ENCODE data around the gene PTGES3. TPM values are rescaled to one million over a fixed set of nuclear protein-coding genes. Genes with fewer than 3 reads are reported as not detected.

The PTGES3 gene
- total and polyA plus RNA-seq, 4 donors, result 65.0 to 94.1 (median 81.3) TPM

DNA sequence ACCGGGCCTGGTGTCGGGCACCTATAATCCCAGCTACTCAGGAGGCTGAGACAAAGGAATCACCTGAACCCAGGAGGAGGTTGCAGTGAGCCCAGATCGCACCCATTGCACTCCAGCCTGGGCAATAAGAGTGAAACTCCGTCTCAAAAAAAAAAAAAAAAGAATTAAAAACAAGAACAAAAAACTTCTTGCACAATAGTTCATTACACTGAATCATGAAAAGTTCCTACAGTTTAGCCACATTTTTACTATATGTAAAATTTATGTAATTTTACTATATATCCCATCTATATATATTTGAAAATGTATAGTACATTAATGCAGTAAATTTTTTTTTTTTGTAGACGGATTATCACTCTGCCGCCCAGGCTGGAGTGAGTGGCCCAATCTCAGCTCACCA lies 46.9 kb downstream of the PTGES3 start:
- no peak for TF ChIP-seq SP1 (IDR thresholded peaks at IDR 0.05)
- H3K4me1 ChIP-seq (ENCODE audit: control insufficient read depth in 4 of 4, insufficient read depth in 4 of 4, low read length in 3 of 4), result peaks cover 0 to 32% (median 25%) of the 10 kb centered on the region in 4 donors
- no peak for DNase-seq (ENCODE audit: low spot score)
- peaks cover 19 to 54% (median 41%) of the 10 kb centered on the region in 4 donors for H3K36me3 ChIP-seq (ENCODE audit: control insufficient read depth in 4 of 4, insufficient read depth in 3 of 4, low read depth in 1 of 4, low read length in 3 of 4)
- H3K27ac ChIP-seq (ENCODE audit: low read depth in 1 of 2, low read length in 2 of 2), result no peak overlapping the region
- H3K4me3 ChIP-seq (ENCODE audit: low read depth in 1 of 3, low read length in 3 of 3), result no peak overlapping the region
- WGBS, result 85% methylated on average over 6 of the region's 6 CpGs
- no peaks in the 10 kb centered on the region for H3K9me3 ChIP-seq (ENCODE audit: control insufficient read depth in 4 of 4, low read length in 3 of 4)
- no peak overlapping the region for H3K9ac ChIP-seq (ENCODE audit: low read depth in 1 of 2, low read length in 2 of 2)
- no peaks in the 10 kb centered on the region for H3K27me3 ChIP-seq (ENCODE audit: control insufficient read depth in 4 of 4, insufficient read depth in 4 of 4, low read length in 3 of 4)

DNA sequence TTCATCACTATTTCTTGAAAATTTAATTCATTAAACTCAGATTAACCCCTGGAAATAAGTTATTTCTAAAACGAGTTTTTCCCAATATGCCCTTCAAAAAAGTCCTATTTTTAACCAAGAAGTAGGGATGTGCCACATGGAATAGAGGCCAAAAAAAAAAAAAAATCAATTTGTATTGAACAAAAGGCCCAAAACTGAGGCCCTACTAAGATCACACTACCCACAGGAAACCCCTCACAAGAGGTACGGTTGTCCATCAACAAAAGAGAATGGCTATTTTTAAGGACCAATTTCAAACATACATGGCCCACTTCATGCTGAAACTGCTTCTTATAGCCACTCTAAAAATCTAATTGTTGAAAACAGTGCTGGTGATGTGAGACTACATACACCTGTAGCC lies 50.5 kb downstream of the PTGES3 start:
- Histone ChIP-seq H3K27me3 (ENCODE audit: control insufficient read depth in 4 of 4, insufficient read depth in 4 of 4, low read length in 3 of 4) (no peaks in the 10 kb centered on the region), H3K9me3 (ENCODE audit: control insufficient read depth in 4 of 4, low read length in 3 of 4) (no peaks in the 10 kb centered on the region), H3K4me3 (ENCODE audit: low read depth in 1 of 3, low read length in 3 of 3) (no peak overlapping the region), H3K36me3 (ENCODE audit: control insufficient read depth in 4 of 4, insufficient read depth in 3 of 4, low read depth in 1 of 4, low read length in 3 of 4) (peaks cover 15 to 40% (median 29%) of the 10 kb centered on the region in 4 donors), H3K9ac (ENCODE audit: low read depth in 1 of 2, low read length in 2 of 2) (no peak overlapping the region), H3K27ac (ENCODE audit: low read depth in 1 of 2, low read length in 2 of 2) (peak overlapping the region in 1 of 2 donors; percentile 92), H3K4me1 (ENCODE audit: control insufficient read depth in 4 of 4, insufficient read depth in 4 of 4, low read length in 3 of 4) (peaks cover 6 to 54% (median 42%) of the 10 kb centered on the region in 4 donors)
- WGBS, result 62% methylated on average over 2 of the region's 2 CpGs
- no peak for DNase-seq (ENCODE audit: low spot score)
- TF ChIP-seq, protein P1, sequence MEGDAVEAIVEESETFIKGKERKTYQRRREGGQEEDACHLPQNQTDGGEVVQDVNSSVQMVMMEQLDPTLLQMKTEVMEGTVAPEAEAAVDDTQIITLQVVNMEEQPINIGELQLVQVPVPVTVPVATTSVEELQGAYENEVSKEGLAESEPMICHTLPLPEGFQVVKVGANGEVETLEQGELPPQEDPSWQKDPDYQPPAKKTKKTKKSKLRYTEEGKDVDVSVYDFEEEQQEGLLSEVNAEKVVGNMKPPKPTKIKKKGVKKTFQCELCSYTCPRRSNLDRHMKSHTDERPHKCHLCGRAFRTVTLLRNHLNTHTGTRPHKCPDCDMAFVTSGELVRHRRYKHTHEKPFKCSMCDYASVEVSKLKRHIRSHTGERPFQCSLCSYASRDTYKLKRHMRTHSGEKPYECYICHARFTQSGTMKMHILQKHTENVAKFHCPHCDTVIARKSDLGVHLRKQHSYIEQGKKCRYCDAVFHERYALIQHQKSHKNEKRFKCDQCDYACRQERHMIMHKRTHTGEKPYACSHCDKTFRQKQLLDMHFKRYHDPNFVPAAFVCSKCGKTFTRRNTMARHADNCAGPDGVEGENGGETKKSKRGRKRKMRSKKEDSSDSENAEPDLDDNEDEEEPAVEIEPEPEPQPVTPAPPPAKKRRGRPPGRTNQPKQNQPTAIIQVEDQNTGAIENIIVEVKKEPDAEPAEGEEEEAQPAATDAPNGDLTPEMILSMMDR (IDR thresholded peaks at IDR 0.05; ENCODE audit: low read depth, low read length, missing input control), result no peak
- TF ChIP-seq, protein P2, sequence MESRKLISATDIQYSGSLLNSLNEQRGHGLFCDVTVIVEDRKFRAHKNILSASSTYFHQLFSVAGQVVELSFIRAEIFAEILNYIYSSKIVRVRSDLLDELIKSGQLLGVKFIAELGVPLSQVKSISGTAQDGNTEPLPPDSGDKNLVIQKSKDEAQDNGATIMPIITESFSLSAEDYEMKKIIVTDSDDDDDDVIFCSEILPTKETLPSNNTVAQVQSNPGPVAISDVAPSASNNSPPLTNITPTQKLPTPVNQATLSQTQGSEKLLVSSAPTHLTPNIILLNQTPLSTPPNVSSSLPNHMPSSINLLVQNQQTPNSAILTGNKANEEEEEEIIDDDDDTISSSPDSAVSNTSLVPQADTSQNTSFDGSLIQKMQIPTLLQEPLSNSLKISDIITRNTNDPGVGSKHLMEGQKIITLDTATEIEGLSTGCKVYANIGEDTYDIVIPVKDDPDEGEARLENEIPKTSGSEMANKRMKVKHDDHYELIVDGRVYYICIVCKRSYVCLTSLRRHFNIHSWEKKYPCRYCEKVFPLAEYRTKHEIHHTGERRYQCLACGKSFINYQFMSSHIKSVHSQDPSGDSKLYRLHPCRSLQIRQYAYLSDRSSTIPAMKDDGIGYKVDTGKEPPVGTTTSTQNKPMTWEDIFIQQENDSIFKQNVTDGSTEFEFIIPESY (IDR thresholded peaks at IDR 0.05), result no peak
- no peak for TF ChIP-seq TAF1 (conservative IDR thresholded peaks at IDR 0.05)
- TF ChIP-seq NR2F2 (IDR thresholded peaks at IDR 0.05), result no peak
- no peak for TF ChIP-seq FOXA2 (IDR thresholded peaks at IDR 0.05)
- no peak for TF ChIP-seq YY1 (IDR thresholded peaks at IDR 0.05)
- TF ChIP-seq, protein P3, sequence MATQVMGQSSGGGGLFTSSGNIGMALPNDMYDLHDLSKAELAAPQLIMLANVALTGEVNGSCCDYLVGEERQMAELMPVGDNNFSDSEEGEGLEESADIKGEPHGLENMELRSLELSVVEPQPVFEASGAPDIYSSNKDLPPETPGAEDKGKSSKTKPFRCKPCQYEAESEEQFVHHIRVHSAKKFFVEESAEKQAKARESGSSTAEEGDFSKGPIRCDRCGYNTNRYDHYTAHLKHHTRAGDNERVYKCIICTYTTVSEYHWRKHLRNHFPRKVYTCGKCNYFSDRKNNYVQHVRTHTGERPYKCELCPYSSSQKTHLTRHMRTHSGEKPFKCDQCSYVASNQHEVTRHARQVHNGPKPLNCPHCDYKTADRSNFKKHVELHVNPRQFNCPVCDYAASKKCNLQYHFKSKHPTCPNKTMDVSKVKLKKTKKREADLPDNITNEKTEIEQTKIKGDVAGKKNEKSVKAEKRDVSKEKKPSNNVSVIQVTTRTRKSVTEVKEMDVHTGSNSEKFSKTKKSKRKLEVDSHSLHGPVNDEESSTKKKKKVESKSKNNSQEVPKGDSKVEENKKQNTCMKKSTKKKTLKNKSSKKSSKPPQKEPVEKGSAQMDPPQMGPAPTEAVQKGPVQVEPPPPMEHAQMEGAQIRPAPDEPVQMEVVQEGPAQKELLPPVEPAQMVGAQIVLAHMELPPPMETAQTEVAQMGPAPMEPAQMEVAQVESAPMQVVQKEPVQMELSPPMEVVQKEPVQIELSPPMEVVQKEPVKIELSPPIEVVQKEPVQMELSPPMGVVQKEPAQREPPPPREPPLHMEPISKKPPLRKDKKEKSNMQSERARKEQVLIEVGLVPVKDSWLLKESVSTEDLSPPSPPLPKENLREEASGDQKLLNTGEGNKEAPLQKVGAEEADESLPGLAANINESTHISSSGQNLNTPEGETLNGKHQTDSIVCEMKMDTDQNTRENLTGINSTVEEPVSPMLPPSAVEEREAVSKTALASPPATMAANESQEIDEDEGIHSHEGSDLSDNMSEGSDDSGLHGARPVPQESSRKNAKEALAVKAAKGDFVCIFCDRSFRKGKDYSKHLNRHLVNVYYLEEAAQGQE (IDR thresholded peaks at IDR 0.05), result no peak
- TF ChIP-seq HNF4G (IDR thresholded peaks at IDR 0.05), result no peak
- TF ChIP-seq JUND (IDR thresholded peaks at IDR 0.05), result no peak
- TF ChIP-seq HNF4A (conservative IDR thresholded peaks at IDR 0.05), result no peak
- no peak for TF ChIP-seq EGR1 (IDR thresholded peaks at IDR 0.05; ENCODE audit: low read depth in 2 of 2)
- TF ChIP-seq FOXA1 (IDR thresholded peaks at IDR 0.05), result no peak
- TF ChIP-seq, protein P4, sequence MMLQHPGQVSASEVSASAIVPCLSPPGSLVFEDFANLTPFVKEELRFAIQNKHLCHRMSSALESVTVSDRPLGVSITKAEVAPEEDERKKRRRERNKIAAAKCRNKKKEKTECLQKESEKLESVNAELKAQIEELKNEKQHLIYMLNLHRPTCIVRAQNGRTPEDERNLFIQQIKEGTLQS (IDR thresholded peaks at IDR 0.05), result no peak
- no peak for TF ChIP-seq GABPA (IDR thresholded peaks at IDR 0.05 in 1 of 2, conservative IDR thresholded peaks at IDR 0.05 in 1 of 2)
- TF ChIP-seq SP1 (IDR thresholded peaks at IDR 0.05), result no peak
- TF ChIP-seq RAD21 (IDR thresholded peaks at IDR 0.05), result no peak
- TF ChIP-seq, protein P5, sequence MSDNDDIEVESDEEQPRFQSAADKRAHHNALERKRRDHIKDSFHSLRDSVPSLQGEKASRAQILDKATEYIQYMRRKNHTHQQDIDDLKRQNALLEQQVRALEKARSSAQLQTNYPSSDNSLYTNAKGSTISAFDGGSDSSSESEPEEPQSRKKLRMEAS (IDR thresholded peaks at IDR 0.05), result no peak
- no peak for TF ChIP-seq RXRA (IDR thresholded peaks at IDR 0.05)

Data from liver (tissue), 9 donors.